NOMO-1 (cell line): ENCODE results near the gene MBNL1.
"Not testable (repeated sequence)": the region's sequence is repeated elsewhere in the genome, so short reads cannot be mapped to it uniquely, and the experiment has no call there.

Source experiments
- DNase-seq, 2 experiments: peaks; one replicate each; lab custom pipeline; 2025; ENCODE audit not compliant: unreplicated experiment in 2 of 2; lab: John Stamatoyannopoulos, UW

The MBNL1 gene

DNA sequence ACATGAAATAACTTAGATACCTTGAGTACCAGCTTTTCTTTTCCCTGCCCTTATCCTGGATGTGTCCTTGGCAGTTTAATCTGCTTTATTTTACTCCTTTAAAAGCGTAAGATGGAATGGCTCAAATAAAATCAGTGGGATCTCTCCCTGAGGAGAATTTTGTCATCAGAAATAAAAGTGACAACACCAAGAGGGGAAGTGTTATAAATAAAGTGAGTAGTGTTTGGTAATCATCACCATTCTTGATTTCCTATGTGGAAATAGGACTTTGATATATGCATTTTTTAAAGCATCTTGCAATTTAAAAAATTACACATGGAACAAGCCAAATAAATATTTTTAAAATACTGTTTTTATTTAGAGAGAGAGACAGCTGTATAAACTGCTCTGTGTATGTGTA lies 76.5 kb downstream of the MBNL1 start:
- peak in 1 of 2 experiments; percentile 65 for DNase-seq

DNA sequence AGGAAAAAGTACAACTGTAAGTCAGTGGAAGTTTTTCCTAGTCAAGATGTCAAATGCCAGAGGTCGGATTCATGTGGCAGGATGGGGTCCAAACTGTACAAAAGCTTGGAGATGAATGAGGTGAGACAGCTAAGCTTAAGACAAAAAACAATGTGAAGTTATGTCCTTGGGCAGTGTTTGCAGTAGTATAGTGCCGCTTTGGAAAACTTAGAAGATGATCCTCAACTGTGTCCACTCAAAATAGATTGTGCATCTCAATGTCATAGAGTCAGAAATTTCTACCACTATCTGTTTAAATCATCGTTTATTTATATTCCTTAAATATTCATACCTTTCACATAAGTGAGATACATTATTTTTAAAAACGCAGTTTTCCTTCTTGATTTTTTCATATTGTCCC lies 77.3 kb downstream of the MBNL1 start:
- no peak for DNase-seq

DNA sequence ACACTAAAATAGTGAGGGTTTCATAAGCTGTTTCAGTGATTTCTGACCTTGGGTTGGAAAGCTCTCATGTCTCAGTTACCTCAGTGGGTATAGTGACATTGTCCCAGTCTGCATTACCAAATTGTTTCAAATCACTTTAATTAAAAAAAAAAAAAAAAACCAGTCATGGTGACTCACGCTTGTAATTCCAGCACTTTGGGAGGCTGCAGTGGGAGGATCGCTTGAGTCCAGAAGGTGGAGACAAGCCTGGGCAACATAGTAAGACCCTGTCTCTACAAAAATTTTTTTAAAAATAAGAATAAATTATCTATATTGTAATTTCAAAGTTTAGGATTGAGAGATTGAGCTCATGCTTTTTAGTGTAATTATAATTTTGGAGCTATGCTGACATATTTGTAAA lies 78.0 kb downstream of the MBNL1 start:
- no peak for DNase-seq

DNA sequence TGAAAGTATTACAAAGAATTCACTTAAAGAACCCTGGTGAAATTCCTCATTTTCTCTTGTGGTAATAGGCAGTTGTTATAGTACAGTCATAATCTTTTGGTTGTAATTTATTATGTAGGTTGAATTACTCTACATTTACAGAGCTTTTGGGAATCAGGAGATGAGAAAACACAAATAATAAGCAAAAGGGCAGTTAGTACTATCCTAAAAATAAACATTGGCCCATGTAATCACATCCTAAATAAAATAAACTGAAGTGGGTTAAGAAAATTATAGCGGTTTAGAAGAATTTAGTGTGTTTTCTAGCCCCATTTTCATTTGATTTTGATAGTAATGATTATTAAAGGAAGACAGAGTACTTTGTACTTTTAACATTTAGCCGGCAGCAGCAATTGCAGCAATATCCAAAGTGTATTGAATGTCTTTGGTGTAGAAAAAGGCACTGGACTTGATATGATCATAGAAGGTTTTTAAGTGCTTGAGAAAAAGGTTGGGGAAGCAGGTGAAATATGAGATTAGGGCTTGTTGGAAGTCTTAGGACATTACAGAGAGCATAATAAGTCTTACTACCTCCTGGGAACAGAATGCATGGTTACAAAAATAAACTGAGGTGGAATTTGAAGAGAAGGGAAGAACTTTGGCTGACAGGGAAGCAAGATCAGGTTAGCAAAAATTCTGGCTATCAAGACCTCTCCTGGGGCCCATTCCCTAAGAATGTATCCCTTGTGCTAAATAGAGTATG lies 79.9 kb downstream of the MBNL1 start:
- no peak for DNase-seq

DNA sequence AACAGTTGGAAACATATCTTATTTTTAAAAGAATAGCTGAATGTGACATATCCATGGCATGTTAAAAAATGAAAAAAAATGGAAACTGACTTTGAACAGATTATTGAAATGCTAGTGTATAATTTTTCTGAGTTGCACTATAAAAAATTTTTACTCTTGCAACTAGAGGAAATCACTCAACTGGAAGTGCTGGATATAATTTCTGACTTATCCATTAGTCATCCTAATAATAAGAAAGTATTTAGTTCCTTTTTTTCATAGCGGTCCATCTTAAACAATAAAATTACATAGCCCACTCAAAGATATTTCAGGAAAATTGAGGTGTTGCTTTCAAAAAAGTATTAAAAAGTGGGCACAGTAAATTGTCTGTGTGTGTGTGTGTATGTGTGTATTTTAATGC lies 80.7 kb downstream of the MBNL1 start:
- DNase-seq: no peak

DNA sequence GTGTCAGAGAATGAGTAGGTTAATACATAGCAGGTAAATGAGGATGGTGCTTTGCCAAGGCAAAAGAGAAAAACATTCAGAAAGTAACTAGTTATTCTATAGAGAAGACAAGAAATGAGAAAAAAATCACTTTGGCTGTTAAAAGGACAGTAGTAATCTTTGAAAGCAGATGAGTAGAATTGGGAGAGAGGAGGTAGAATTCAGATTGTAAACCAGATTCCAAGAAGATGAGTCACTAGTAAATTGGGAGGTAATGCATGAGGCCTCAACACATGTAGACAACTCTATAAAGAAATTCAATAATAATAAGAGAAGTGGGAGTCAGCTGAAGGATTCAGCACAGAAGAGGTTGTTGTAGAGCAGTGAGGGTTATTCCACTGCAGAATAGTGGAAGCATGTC lies 81.4 kb downstream of the MBNL1 start:
- no peak for DNase-seq

DNA sequence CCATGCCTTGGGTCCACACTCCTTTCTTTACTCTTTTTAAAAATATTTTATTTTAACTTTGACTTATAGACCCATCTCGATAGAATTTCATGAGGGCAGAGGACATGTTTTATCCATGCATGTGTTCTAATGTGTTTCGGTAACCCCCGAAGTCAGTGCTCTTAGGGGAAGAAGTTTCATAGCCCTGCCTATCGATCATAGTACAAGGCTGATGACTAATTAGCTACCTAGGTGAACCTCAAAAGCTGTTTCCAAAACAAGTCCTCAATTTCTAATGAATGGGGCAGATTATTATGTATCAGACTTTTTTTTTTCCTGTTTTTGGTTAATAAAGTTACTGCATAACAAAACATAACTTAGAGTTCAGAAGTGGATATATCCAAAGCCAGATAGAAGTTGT lies 82.0 kb downstream of the MBNL1 start:
- DNase-seq: no peak

DNA sequence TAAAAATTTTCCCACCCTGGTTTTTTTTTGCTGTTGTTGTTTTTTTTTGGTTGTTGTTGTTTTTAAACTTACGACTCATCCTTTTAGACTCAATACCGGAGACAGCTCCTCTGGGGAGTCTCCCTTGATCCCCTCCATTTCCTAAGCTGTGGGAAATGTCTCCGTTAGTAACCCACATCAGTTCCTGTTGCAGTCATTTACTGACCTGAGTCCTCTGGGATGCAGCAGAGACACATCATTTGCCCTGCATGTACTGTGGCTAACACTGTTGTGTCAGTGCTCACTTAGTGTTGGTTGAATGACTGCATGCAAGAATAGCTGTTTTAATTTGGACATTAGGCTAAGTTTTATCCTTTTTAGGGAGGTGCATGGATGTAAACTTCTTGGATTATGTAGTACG lies 83.8 kb downstream of the MBNL1 start:
- DNase-seq: no peak

DNA sequence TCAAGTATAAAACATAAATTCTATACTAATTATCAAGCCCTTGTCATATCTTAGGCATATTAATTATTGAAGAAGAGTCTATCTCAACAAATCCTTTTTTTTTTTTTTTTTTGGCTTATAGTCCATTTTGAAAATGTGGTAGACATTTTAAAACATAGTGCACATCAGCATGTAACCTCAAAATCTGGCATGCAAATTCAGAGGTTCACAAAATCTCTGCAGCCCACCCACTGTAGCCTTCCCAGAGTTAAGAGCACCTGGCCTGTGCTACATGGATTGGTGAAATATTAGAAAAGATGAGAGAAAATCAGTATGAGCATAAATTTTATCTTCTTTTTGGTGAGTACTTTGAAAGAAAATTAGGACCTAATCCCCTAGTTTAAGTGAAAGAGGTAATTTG lies 84.8 kb downstream of the MBNL1 start:
- DNase-seq: no peak

DNA sequence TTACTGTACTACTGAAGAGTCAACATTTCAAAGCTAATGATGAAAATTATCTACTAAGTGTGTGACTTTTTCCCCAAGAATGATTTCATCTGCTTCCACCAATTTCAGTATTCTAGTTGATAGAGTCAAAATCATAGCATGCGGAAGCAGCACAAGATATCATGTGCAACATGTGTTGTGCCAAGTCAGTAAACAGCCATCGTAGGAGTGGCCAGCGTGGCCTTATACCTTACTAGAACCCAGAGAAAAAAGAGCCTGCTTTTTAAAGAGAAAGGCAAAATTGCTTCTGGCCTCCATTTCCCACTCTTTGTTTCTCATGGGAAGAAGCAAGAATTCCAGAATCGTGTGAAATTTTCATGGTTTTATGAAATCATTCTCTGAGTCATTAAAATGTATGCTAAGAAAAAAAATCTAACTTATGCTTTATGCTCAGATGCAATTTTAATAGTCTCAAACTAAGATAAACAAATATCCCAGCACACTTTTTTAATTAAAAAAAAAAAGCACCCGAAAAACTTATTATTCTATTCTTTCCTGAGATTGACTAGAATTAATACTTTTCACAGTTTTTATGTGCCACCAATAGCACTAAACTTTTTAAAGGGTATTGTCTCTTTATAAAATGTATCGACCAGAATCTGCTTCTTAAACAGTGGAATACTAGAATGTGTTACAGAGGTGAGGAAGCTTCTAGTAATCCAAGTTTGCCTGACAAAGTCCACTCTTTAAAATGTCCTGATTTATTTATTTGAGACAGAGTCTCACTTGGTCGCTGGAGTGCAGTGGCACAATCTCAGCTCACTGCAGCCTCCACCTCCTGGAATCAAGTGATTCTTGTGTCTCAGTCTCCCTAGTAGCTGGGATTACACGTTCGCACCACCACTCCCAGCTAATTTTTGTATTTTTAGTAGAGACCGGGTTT lies 87.3 kb downstream of the MBNL1 start:
- DNase-seq: no peak

DNA sequence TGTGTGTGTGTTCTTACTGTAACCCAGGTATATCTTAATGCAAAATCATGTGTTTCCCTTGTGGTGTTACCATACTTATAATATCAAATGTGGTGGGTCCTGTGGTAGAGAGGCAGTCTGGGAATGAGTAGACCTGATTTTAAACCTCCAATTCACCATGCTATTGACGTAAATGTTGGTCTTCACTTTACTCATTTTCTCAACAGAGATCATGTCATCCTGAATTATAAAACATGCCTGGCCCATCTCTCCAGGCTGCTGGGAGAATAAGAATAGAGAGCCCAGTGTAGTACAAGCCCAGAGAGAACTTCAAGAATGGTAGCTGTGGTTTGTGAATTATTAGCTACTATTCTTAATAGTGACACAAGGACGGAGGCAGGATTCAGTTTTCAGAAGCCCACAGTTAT lies 88.1 kb downstream of the MBNL1 start:
- no peak for DNase-seq

DNA sequence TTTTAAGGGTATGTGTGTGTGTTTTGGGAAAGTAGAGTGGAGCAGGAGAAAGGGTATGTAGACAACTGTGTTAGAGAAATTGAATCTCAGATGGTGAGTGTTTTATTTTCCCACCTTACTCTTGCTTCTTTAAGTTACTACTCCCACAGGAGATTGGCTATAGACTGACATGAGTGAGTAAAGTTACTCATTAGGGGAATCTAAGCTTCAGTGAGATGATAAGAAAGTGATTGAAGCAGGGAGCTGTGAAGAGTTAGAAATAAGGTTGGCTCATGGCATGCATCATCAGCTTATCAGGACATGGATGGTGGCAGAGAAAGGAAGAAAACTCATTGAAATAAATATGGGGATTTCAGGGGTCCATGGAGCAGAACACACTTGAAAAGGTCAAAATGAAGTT lies 88.9 kb downstream of the MBNL1 start:
- no peak for DNase-seq

DNA sequence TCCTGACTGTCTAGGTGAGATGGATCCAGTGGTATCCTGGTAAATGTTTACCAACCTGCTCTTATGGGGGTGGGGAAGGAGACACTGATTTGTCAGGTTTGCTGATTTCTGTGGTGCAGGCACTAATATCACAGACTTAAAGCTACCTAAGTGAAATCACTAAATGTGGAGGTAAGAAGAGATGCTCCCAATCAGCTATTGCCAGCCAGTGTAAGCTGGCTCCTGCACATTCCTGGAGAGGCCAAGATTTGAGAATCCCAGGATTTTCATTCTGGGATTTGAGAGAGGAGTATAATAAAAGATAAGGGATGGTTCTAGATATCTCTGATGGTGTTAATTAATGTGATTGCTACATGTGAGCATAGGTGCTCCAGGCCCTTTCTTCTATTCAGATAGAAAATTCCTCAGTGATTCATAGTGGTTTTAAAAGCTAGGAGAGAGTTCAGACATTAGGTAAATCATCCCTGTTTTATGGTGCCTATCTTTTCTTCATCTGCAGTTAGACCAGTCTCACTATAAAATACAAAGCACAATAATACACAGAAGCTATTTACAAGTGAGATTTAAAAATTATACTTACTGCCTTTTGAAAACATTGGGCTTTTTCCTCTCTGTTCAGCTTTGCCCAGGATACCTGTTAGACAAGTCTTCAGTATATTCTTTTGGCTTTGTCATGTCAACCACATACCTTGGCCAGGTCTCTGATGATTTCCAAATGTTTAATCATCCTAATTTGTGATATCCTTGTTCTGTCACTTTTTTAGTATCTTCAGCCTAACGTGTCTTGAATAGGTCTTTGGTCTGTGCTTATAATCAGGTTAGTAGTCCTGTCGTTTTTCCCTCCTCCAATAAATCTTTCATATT lies 90.9 kb downstream of the MBNL1 start:
- DNase-seq: no peak

DNA sequence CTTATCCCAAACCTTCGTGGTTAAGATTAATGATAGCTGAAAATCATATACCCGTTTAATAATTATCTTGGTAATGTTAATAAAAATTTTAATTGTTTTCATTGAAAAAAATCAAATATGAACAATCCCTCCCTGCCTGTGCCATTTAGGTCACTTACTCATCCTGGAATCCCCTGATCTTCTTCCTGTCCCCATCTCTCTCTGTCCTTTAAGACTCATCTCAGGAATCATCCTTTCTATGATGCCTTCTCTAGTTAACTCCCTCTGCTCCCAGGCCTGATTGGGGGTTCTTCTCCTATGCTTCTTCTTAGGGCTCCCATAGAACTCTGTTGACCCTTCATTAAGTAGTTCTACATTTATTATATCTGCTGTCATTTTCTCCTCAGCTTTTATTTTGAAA lies 91.6 kb downstream of the MBNL1 start:
- no peak for DNase-seq

DNA sequence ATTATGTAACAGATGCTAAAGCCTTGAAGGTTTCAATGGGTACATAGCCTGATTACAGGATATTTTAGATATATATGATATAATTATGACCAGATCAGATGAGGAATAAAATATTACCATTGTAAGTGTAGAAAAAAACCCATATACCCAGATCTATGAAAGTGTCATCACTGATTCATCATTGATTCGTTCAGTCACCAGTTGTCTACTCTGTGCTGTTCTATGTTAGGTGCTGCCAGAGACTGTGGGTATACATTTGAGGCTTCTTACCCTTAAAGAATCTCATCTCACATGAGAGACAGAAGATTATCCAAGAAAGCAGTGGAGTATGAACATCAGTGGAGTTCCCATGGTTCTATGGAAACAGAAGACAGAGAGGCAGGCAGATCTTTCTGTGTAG lies 92.2 kb downstream of the MBNL1 start:
- DNase-seq: no peak

DNA sequence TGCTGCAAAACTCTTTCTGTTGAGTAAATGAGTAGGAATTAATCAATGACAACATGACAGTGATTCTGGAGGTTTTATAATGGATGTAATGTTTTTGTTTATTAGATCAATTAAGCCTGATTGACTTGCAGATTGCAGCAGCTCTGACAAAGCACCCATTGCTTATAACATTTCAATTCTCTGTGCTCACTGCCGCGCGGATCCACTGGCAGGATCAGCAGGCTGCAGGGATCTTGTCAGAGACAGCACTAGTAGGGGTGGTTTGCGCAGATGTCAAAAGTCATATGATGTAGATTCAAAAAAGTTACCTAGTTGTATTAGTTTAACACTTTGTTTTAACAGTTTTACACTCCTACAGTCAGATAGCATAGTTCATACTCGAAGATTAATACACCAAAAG lies 93.4 kb downstream of the MBNL1 start:
- DNase-seq: no peak

DNA sequence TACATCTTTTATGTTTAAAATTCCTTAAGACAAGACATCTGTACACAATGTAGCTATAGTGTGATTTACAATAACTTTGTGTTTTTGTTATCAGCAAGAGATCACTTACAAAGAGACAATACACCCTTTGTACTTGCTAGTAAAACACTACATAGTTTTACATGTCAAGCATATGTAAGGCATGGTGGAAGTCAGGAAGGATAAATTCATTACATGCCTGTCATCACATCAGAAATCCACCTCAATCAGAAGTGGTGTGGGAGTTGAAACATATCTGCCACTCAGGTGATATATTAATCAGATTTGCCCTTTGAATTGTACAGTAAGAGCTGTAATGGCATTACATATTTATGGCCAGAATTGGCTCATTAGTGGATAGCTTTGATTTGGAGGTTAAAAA lies 95.5 kb downstream of the MBNL1 start:
- DNase-seq: no peak

DNA sequence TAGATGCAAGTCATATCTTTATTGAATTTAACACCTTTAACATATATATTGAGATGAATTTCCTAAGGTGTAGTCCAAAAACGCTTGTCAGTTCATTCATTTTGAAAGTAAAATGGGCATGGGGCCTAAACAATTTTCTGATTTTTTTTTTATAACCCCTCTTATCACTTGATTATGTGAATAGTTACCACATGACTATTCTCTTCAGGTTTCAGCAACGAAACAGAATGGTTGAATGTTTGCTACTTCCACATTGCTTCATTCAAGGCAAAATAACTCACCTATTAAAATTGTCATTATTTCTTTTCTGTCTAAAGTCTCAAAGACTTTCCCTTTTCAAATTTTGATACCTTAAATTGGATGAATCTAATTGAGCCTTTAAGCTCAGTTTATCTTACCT lies 96.4 kb downstream of the MBNL1 start:
- DNase-seq: no peak

DNA sequence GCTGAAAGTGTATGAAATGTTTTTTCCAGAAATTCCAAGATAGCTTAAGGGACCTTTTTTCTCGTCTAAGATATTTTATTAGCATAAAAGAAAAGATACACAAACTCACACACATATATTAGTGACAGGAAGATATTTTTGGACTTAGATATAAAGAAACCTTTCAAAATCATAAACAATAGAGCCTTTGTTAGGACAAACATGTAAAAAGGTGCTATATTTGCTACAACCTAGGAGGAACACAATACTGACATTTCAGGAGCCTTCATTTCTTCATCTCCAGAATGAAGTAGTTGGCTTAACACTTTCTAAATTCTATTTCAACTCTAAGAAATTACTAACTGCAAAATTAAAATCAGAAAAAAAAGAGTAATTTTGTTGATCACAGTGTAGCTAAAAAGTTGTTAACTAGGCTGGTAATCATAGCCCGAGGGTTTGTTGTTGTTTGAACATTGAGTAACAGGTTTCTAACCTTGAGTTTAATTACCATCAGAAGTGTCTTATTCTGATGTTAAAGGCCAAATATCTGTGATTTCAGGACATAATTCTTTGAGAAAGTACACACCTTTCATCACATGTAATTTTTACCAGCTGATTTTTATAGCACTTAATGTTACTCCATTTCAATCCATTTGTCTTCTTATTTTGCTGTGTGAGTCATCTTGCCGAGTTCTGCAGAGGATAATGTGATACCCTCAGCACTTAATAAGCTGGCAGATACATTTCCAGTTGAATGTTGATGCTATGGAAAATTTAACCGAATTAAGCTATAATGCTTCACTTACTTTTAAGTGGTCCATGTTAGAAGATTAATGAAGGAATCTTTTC lies 97.3 kb downstream of the MBNL1 start:
- DNase-seq: no peak

DNA sequence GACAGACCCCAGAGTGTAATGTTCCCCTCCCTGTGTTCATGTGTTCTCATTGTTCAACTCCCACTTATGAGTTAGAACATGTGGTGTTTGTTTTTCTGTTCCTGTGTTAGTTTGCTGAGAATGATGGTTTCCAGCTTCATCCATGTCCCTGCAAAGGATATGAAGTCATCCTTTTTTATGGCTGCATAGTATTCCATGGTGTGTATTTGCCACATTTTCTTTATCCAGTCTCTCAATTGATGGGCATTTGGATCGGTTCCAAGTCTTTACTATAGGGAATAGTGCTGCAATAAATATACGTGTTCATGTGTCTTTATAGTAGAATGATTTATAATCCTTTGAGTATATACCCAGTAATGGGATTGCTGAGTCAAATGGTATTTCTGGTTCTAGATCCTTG lies 98.5 kb downstream of the MBNL1 start:
- not testable (repeated sequence) for DNase-seq
